NOMO-1 treated with DMSO at 0.1 percent for 48 hours (cell line): ENCODE measurements around the gene GLCCI1.
"Not testable (repeated sequence)": the region's sequence is repeated elsewhere in the genome, so short reads cannot be mapped to it uniquely, and the experiment has no call there.

Experiments used
- DNase-seq: peaks from one replicate; lab custom pipeline; 2025; ENCODE audit not compliant: unreplicated experiment; lab: John Stamatoyannopoulos, UW

The GLCCI1 gene

GRCh38 chr7:7988706-7989105 is 20.1 kb downstream of the GLCCI1 start:
- DNase-seq, result no peak

DNA sequence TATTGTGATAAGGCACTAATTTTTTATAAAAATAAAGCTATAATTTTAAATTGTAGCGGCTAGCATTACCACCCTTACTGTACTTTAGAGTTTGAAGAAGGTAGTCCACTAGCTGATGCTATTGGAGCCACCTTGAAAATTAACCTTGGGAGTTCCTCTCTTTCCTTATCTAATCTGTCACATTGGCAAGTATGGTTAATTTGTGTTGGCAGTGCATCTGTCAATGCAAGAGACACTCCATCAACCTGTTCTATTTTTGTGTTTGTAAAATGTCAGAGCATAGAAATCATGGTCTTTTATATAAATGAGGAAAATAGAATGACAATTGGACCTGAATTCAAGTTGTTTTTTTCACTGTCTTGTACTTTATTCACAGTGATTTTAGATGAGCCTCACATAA is 20.5 kb downstream of the GLCCI1 start:
- no peak for DNase-seq

- no peak for DNase-seq
Measured at GRCh38 chr7:7989616-7990440, 21.2 kb downstream of the GLCCI1 start.

DNA sequence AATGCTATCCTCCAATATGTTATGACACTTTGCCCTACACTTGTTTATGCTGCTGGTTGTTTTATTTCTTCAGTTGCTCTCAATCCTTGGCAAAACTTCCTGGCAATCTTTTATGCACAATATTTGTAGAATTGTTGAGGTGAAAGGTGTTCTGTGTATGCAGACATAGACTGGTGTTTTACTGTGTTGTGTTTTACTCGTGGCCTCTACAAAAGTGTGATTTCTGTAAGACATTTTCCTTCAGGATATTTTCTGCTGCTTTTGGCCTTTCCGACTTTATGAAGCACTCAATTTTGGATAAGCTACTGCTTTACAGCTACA is 21.8 kb downstream of the GLCCI1 start:
- no peak for DNase-seq

- no peak for DNase-seq
Measured at GRCh38 chr7:7992506-7992905, 23.9 kb downstream of the GLCCI1 start.

GRCh38 chr7:7995348-7995747 is 26.8 kb downstream of the GLCCI1 start:
- not testable (repeated sequence) for DNase-seq

DNA sequence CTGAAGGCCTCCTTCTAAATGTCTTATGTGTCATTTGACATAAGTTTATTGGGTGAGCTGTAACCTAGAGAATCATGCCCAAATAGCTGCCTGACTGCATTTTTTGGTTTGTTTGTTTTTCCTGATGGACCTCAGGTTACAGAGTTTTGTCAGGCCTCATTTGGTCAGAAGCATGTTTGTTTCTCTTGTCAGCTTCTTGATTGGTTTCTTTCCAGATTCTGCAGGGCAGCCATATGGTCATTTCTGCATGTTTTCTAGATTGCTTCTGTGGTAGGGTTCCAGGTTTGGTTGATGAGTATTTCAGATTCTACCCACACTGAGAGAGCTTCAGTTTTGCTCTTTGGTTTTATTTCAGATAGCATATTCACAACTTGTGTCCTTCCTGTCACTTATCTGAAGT is 28.0 kb downstream of the GLCCI1 start:
- no peak for DNase-seq

DNA sequence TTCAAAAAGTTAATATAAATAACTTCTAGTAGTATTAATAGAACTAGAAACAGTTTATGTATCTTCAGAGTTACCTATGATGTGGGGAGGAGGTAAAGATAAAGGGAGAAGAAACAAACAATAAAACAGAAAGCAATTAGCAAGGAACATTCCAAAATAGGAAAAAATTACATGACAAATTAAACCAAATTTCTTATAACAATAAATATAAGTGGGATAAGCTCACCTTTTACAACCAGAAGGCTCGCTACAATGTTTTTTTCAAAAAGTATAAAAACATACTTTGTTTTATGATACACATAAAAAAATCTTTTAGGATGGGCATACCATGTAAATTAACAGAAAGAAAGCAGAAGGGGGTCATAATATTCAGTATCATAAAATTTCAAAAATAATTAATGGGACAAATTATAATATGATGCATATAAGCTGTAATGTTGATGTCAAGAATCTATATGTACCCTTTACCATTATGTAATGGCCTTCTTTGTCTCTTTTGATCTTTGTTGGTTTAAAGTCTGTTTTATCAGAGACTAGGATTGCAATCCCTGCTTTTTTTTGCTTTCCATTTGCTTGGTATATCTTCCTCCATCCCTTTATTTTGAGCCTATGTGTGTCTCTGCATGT is 31.8 kb downstream of the GLCCI1 start:
- DNase-seq, result no peak

DNA sequence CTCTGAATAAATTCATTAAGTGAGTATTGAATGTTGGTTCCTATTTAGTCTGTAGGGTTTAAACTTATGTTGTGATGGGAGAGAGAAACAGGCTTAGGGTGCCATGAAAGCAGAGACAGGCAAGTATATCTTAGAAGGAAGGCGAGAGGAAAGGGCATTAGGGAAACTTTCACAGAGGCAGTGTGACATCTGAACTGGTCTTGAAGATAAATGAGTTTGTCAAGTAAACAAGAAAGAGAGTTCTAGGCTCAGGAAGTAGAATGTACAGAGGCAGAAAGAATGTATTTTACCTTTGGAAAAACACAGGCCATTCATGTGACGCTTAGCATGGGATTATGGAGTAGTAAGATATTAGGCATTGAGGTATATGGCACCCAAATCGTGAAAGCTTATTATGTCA is 34.5 kb downstream of the GLCCI1 start:
- no peak for DNase-seq

- DNase-seq, result no peak
Measured at GRCh38 chr7:8005279-8005678, 36.7 kb downstream of the GLCCI1 start.

DNA sequence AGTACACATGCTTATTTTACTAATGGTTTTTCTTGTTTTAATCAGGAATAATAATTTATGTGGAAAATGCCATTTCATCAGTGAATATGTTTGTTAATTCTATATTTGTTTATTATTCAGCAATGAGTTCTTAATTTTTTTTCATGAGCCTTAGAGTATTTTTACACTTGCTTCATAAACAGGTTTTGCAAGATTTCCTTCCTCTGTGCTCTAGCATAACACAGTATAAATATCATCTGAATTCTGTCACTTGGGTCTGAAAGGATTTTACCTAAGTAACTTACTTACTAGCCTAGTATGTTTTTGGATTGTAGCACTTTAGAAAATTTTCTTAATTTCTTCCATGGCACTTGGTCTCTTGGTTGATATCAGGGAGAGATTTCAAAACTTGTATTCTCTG is 45.8 kb downstream of the GLCCI1 start:
- DNase-seq, result no peak

DNA sequence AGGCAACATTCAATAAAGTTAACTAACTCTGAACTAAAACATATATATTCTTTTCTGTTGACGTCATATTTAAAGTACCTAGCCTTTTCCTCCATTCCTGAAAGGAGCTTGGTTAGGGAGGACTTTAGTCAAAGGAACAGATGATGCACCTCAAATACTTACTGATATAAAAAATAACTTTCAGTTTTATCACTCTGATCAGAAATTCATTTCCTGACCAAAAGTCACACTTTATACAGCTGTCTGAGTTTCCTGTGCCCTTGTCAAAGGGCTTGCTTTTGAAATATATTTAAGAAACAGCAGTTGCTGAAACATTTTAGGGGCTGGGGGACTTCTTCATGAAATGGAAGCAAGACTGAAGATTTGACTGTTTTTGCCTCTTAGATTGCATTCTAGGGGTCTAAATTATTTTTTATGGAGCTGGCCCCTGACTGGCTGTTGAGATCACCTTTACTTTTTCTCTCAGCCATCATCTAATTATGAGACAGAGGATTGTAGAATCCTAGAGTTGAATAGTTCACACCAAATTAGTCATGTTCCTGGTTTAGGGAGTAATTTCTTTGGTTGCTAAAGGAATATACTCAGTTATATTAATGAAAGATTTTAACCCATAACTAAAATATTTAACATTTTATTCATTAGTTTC is 46.6 kb downstream of the GLCCI1 start:
- no peak for DNase-seq

DNA sequence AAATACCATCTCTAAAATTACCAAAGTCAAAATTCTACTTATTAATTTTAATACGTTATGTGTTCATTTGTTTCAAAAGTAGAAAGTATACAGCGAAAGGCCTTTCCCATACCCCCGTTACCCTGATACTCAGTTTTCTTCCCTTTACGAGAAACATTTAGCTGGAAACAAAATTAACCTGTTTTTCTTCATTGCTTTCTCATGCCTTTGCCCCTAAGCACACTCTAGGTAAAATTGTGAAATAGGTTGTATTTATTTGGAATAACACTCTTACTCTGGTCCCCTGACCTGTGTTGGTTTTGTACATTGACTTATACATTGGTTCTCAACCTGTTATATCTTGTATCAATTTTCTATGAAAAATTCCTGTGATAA is 47.1 kb downstream of the GLCCI1 start:
- no peak for DNase-seq

GRCh38 chr7:8017423-8017822 is 48.8 kb downstream of the GLCCI1 start:
- no peak for DNase-seq

- no peak for DNase-seq
Measured at GRCh38 chr7:8018961-8019360, 50.4 kb downstream of the GLCCI1 start.

- DNase-seq, result no peak
Measured at GRCh38 chr7:8022628-8023027, 54.0 kb downstream of the GLCCI1 start.

DNA sequence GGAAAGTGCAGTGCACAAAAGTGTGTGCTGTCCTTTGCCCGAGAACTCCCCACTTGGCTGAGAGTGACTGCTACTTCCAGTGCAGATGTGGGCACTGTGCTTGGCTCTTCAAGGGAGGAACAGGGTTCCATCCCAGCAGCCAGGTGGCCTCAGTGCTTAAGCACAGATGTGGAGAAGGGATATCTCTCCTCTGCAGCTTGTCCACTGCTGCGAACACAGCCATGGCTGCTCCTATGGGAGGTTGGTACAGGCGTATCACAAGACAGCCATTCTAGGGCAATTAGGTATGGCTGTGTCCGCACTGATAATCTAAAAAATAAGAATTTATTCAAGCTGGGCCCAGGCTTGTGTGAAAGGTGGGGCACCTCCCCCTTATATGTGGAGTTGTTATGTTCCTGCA is 66.6 kb downstream of the GLCCI1 start:
- DNase-seq, result no peak

DNA sequence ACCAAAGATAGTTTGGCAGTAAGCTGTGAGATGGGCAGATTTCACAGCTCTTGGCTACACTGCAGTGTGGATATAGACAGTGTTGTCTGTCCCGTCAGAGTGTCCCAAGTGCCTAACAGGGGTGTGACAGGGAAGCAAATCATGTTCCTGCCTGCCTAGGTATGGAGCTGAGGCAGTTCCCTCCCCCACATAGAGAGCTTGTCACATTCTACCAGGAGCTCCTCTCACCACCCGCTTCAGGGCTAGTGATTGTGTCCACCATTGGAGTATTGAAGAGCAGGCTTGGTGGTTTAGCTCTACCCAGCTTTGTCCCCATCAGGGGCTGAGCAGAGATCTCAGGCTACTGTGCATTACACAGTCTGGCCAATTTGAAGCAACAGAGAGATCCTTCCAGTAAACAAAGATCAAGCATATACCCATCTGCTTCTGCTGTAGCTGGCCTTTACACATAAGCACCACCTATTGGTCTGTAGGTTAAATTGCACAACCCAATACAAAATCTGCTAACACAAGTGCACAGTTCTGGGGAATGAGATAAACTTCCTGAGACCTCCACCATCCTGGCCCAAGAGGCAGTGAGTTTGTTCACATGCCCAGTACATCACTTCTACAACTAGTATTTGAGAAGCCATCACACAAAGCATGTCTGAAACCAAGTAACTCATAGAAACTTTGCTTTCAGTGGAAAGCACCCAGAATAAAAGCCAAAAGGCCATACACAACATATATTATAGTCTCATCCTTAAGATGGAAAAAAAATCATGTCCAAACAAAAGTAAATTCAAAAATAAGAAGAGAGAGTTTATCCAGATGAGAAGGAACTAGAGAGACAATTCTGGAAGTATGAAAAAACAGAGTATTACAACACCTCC is 67.3 kb downstream of the GLCCI1 start:
- peak; percentile 19 for DNase-seq

GRCh38 chr7:8037151-8037550 is 68.6 kb downstream of the GLCCI1 start:
- no peak for DNase-seq

DNA sequence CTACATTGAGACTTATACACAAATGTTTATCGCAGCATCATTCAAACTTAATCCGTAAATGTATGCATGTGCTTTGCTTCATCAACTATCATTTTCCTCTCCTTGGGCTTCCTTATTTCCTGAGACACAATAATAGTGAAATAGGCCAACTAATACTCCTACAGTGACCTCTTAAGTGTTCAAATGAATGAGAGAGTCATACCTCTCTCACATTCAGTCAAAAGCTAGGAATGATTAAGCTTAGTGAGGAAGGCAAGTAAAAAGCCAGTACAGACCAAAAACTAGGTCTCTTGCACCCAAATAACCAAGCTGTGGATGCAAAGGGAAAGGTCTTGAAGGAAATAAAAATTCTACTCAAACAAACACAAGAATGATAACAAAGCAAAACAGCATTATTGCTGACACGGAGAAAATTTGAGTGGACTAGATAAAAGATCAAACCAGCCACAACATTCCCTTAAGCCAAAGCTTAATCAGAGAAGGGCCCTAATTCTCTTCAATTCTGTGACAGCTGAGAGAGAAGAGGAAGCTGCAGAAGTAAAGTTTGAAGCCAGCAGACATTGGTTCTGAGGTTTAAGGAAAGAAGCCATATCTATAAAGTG is 72.3 kb downstream of the GLCCI1 start:
- DNase-seq, result no peak
